NOMO-1 (cell line): ENCODE data around the gene ACER3.
"Not testable (repeated sequence)": the region's sequence is repeated elsewhere in the genome, so short reads cannot be mapped to it uniquely, and the experiment has no call there.

Experiments
- DNase-seq, 2 experiments: peaks; one replicate each; lab custom pipeline; 2025; ENCODE audit not compliant: unreplicated experiment in 2 of 2; lab: John Stamatoyannopoulos, UW

Gene ACER3

DNA sequence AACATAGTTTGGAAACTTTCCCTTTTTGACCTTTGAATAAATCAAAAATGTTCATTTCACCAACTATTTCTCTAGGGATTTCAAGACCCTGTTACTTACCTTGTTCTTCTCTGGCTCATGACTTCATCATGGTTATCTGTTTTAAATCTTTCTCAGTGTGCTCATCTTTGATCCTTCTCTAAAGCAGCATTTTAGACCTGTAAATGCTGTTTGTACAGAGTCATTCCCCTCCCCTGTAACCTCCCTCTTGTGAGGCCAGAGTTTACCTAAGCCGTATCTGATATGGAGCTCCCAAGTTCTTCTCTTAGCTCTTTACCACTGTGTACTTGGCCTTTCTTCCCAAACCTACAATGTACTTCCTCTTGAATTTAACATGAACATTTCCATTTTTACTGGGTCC is 56.0 kb downstream of the ACER3 start:
- DNase-seq = no peak

DNA sequence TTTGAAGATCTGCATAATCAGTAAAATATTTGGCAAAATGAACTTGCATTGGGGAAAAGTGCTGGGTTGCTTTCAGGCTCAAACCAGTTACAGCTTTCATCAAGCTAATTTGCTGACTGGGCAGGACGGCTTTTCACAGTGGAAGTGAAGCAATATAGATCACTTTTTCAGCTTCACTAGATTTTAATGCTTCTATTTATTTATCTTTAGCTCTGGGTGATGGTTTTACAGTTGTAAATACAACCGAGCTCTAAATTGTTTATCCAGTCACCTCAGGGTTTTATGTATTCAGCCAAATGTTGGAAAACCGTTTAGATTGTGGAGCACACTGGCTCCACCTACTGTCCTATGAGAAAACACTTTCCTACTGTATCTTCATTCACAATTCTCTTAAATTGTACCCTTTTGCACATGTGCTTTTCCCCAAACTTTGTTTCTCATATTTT is 58.2 kb downstream of the ACER3 start:
- peak; percentile 25 to 66 for DNase-seq

DNA sequence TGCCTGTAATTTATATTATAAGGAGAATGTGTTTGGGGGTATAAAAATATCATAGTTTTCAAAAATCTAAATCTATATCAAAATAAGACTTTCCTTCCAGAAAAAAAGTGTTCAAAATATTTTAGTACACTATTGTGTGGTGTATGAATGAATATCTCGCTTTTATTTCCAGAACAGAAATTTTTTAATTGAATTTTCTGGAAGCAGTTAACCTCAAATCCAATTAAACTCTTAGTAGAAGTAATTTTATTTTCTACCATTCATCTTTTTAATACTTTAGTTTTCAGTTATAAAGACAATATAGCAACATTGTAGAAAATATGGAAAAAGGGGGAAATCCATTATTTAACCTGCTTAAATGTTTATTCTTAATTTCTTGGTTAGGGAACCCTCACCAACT is 58.7 kb downstream of the ACER3 start:
- DNase-seq = no peak

DNA sequence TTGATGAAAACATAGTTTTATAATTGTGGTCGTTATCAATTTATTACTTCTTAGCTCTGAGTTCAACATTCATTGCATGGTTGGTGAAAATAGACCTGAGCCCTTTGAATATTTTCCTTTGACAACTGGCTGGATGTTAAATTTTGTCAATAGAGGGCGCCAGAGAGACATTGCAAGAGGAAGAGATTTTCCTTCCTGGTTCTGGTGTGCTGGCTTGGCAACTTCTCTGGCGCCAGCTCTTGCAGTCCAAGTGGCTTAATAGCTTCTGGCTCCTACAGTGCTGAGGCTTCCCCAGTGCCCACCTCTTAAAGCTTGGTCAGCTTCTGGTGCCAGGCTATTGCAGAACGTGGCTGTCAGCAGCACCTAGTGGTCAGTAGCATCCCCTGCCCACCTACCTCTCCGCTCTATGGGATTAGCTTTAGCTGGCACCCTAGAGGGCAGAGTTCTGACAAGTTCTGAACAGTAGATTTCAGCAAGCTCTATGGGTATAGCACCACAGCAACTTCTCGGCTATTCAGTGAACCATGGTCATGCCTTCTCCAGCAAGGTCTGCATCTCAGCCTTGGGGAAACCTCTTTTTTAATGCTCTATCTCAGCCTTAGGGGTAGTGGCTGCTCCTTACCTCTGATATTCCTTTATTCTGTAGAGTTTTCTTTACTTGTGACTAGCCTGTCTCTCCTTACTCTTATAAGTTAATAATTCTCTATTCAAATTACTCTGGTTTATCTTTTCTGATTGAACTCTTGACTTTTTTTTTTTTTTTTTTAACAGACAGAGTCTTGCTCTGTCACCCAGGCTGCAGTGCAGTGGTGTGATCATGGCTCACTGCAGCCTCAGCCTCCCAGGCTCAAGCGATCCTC is 59.4 kb downstream of the ACER3 start:
- peak; percentile 71 to 81 for DNase-seq

DNA sequence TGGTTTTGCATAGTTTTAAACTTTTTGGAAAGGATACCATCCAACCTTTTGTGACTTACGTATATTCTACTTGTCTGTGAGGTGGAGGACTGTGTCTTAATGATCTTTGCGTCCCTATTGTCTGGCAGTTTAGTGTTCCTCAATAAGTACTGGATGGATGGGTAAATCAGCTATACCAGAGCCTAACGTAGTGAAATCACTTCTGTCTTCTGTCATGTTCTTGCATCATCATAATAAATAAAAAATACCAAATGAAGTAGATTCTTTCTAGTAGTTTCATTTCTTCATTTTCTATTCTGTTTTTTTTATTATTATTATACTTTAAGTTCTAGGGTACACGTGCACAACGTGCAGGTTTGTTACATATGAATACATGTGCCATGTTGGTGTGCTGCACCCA is 66.4 kb downstream of the ACER3 start:
- DNase-seq = peak in 1 of 2 experiments; percentile 24

DNA sequence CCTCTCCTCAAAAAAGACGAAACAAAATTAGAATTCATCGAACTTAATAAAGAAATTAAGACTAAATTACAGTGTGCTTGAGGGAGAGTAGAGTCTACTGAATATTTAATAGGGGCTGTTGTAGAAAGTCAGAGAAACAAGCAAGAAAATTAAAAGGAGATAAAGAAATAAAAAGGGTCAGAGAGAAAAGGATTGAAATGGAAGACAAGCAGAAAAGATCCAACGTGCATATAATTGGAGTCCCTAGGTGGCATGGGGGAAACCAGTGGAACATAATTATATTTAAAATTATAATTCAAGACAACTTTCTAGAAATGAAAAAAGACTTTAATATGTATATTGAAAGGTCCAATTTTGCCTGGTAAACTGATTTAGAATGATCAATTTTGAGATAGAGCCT is 74.3 kb downstream of the ACER3 start:
- DNase-seq = no peak

DNA sequence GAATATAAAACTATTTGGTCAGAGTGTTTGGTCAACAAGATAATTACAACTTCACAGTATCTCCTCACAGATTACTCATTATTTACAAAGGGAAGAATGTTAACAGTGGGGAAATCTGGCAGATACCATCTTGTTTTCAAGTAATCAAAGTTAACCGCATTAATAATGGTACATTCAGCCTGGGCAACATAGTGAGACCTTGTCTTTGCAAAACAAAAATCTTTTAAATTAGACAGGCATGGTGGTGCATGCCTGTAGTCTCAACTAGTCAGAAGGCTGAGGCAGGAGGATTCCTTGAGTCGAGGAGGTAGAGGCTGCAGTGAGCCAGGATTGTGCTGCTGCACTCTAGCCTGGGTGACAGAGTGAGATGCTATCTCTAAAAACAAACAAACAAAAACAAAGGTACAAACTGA is 78.5 kb downstream of the ACER3 start:
- DNase-seq = no peak

DNA sequence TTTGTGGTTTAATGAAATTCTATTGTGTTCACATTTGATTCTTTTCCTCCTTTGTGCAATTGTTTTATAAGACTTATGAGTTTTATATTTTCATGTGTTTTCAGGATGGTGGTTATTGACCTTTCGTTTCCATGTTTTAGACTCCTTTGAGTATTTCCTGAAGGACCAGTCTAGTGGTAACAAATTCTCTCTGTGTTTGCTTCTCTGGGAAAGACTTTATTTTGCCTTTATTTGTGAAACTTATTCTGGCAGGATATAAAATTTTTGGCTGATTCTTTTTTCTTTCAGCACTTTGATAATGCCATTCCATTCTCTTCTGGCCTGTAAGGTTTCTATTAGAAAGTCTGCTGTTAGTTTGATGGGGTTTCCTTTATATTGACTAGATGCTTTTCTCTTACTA is 83.5 kb downstream of the ACER3 start:
- DNase-seq = no peak

DNA sequence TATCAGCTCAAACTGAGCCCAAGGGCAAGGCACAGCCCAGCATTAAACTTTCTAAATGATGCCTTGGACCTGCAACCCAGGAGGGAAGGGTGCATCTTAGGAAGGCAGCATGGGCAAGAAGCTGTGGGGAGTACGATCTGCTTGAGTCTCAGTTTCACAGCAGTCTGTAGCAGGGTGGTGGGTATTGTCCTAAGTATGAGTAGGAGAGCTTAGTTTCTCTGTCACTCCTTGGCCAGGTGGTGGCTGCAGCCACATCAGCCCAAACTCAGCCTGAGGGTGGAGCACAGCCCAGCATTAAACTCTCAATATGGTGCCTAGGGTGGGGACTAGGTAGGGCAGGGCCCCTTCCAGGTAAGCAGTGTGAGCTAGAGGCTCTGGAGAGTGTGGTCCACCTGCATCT is 85.5 kb downstream of the ACER3 start:
- DNase-seq = no peak

DNA sequence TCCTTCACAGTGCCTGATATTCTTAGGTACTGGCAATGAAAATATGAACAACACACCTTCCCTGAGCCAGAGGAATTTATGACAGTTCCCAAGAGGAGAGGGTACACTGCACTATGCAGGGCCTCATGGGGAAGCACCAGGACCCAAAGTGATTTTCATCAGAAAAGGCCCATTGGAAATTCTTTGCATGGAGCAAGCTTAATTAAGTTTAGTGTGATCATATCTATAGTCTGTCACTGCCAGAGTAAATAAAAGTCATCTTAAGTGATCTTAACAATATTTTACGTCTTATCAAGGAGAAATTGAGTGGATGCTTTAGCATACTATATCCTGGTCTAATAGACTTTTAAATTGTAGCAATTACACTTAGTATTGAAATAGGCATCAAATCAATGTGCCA is 86.5 kb downstream of the ACER3 start:
- DNase-seq = no peak

DNA sequence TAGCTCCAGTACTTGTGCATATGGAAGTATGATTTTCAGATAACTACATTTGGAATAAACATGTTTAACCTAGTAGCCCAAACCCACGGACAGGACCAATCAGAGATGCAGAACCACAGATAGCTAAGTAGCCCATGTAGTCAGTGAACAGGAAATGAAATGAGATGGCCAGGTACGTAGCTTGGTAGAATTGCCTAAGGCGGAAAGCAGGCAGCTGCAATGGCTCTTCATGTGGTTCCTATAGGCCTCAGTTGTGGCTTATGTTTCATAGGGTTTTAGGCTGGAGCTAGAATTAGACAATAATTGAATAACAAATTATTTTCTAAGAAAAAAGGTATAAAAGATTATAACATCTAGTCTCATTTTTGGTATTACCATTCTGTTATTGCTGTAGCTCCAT is 87.1 kb downstream of the ACER3 start:
- DNase-seq = no peak

DNA sequence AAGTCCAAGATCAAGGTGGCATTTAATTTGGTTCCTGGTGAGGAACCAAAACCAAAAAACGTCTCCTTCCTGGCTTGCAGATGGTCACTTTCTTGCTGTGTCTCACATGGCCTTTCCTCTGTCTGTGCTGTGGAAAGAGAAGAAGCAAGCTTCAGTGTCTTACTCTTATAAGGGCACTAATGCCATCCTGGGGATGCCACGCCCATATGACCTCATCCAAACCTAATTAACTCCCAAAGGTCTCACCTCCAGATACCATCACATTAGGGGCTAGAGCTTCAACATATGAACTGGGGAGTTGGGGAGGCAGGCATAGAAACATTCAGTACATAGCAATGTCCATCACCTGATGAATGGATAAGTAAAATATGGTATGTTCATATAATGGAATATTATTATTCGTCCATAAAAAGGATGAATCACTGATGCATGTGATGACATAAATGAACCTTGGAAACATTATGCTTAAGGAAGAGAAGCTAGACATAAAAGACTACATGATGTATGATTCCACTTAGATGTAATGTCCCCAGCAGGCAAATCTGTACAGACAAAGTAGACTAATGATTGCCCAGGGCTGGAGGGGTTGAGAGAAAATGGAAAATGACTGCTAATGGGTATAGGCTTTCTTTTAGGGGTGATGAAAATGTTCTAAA is 94.9 kb downstream of the ACER3 start:
- no peak for DNase-seq

DNA sequence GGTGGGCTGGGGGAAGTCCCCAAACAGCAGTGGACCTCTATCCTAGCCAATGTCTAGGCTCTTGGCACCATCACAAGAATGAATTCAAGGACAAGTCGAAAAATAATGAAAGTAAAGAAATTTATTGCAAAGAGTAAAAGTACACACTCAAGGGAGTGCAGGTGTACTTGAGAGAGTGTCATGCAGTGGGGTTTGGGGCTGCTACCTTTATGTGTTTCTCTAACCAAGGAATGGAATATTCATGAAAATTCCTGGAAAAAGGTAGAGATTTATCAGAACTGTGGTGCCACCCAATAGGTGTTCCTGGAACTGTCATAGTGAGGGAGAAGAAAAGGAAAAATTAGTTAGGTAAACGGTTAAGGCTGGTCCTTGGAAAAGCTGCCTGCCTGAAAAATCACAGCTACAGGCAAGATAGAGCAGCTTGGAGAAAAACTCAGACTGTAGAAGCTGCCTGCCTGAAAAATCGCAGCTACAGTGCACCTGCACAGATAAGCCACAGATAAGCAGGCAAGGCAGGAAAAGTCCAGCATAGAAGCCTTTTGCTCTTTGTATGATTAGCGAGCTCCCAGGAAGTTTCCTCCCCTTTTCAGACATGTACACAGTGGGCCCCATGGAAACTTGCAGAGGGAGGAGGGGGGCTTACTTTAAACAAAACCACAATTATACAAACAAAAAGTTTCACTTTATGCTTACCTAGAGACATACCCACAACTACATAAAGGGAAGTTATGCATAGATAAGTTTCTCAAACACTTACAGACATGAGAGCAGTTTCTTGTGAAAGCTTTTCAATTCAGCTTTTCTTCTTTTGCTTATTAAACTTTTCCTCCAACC is 102.1 kb downstream of the ACER3 start:
- DNase-seq = no peak

DNA sequence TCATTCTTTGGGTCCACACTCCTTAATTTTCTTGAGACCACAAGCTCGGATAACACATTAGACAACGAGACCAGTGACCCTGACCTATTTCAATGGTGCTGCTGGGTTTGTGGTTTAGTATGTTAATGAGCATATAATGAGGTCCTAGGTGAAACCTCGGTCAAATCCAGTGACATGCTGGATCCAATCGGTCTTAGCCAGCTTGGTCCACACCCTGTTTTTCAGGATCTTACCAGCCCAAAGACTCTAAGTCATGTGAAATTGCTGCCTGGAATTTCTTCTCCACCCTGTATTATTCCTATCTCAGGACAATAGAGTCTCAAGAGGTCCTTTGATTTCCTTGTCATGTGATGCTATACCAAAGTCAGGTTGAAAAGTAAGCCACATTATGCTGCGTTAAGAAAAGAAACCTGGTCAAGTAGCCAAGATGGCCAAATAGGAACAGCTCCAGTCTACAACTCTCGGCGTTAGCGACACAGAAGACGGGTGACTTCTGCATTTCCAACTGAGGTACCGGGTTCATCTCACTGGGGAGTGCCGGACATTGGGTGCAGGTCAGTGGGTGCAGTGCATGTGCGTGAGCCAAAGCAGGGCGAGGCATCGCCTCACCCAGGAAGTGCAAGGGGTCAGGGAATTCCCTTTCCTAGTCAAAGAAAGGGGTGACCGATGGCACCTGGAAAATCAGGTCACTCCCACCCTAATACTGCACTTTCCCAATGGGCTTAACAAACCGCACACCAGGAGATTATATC is 102.9 kb downstream of the ACER3 start:
- not testable (repeated sequence) for DNase-seq

DNA sequence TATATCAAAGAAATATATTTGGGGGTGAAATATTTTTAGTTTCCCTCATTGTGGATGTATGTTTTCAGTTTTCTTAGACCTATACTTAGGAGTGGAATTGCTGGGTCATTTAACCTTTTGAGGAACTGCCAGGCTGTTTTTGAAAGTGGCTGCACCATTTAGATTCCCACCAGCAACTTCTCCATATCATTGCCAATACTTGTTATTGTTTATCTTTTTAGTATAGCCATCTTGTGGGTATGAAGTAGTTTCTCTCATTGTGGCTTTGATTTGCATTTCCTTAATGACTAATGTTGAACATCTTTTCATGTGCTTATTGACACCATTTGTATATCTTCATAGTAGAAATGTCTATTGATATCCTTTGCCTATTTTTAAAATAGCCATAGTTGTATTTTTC is 111.3 kb downstream of the ACER3 start:
- no peak for DNase-seq

DNA sequence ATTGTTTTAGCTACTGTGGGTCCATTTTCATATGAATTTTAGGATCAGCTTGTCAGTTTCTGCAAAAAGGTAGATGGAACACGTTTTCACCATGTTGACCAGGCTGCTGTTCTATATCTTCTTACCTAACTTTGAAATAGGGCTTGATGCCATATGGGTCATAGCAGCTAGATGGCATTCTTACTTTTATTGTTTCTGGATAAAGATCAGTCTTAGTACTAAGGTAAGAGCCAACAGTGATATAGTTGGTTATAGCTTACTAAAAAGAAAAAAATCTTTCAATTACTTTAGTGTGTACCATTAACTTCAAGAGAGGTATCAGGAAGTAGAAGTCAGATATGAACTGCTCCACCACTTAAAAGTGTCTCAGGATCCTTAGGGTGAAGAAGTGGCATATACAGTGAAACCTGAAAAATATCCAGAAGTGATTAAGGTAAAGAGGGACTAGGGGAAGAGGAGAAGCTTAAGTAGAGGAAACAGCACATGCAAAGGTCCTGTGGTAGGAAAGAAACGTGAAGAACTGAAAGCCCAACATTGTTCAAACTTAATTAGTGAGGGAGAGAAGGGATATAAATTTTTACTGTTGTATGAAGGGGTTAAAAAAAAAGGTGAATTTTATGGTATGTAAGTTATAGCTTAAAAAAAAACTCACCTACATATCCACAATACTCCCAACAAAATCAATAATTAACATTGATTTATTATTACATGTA is 113.6 kb downstream of the ACER3 start:
- no peak for DNase-seq

DNA sequence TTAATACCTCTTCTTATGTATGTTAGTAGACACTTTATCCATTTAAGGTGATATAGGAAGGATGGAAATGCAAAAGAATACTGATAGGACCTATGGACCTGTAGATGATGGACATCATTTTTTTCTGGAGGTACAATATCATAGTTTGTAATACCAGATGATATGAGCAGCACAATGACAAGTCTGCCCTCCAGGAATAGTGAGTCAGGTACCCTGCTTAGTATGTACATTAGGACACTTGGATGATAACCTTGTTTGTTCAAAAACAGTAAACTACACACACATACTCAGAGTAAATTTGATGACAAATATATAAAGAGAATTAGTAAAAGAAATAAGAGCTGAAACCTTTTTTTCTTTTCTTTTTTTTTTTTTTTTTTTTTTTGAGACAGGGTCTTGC is 114.8 kb downstream of the ACER3 start:
- DNase-seq = no peak

DNA sequence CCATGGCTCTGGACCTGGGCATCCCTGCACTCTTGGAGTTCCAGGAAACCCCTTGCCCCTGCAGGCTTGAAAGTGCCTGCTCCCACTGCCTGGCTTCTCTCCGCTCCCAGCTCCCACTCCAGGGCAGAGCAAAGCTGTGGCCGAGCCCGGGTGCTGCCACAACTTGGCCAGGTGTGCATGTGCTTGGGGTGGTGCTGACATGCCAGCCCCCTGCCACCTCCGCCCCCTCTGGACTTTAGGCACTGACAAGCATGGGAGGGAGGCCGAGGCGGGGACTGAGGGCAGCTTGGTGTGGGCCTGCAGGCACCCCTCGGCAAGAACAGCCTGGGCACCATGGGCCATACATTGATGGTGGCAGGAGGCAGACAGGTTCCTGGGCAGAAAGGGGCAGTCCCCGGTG is 117.1 kb downstream of the ACER3 start:
- no peak for DNase-seq

DNA sequence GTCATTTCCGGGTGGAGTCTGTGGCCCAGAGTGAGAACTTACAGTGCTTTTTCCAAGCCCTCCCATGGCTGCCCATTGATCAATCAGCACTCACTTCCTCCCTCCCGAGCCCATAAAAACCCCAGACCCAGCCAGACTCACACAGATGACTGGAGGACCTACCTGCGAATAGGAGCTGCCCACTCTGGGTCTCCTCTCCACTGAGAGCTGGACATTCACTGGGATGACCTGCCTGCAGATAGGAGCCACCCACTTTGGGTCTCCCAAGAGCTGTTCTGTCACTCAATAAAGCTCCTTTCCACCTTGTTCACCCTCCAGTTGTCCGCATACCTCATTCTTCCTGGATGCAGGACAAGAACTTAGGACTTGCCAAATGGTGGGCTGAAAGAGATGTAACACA is 117.5 kb downstream of the ACER3 start:
- no peak for DNase-seq

DNA sequence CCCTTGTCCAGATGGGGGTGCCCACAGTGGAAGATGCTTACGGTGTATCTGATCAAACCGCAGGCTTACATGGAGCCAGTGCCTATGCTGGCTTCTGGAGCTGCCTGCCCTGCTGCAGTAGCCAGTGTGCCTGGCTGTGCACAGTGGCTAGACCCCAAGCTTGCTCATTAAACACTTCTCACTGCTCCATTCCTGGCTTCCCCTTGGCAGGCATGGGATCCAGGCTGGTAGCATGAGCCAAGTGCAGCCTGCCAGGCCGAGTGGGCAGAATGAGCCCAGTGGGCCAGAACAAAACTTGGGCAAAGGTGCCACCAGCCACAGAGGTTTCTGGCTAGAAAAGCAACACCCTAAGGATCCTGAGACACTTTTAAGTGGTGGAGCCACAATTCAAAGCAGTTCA is 118.1 kb downstream of the ACER3 start:
- DNase-seq = no peak
